ENCODE results near the gene GNB4.

The GNB4 gene

DNA sequence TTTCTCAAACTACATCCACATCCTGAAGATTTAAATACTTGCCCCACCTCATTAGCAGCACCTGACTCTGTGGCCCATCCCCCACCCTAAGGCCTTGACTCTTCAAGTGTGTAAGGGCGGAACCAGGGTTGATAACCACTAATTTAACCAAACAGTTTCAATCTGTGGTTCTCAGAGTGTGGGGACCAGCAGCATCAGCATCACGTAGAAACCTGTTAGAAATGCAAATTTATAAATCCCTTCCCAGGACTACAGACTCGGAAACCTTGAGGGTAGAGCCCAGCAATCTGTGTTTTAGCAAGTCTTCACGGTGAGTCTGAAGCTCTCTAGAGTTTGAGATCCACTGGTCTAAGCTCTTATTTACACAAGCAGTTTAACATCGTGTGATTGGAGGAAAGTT is 12.4 kb downstream of the GNB4 start:
- no peak for DNase-seq (ENCODE audit: low read depth in 1 of 2, low spot score in 1 of 2)

DNA sequence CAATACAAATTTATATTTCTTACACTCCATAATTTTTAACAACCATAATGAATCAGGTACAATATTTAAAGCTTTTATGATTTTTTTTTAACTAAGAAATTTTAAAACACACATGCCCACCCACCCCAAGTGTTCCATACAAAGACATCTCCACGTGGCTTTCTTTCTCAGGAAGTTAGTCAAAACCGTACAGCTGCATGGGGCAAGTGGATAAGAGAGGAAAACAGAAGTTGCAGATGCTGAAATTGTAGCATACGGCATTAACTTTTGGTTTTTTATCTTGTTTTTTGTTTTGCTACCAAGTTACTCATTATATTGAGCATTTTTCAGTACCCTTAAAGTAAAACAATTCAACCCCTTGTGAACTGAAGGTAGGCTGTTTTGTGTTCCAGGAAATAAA is 14.8 kb downstream of the GNB4 start:
- no peak for DNase-seq (ENCODE audit: low read depth in 1 of 2, low spot score in 1 of 2)

- DNase-seq (ENCODE audit: low read depth in 1 of 2, low spot score in 1 of 2), result no peak
Observed at GRCh38 chr3:179432451-179432850, 18.8 kb downstream of the GNB4 start.

DNA sequence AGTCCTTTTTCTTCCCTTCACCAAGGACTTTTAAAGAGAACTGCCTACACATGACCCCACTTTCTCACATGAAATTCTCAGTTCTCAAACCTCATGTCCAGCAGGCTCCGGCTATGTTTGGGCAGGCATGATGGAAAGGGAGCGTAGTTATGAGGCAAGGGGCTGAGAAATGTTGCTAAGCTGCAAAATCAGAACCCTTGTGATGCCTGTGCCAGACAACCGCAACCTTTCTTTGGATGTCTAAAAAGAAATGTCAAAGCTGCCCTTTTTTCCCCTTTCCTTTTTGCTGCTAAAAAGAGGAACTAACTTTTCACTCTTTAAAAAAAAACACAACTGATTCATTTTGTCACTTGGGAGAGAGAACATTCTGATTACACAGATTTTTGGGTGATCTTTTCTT is 19.2 kb downstream of the GNB4 start:
- no peak for DNase-seq (ENCODE audit: low read depth in 1 of 2, low spot score in 1 of 2)

DNA sequence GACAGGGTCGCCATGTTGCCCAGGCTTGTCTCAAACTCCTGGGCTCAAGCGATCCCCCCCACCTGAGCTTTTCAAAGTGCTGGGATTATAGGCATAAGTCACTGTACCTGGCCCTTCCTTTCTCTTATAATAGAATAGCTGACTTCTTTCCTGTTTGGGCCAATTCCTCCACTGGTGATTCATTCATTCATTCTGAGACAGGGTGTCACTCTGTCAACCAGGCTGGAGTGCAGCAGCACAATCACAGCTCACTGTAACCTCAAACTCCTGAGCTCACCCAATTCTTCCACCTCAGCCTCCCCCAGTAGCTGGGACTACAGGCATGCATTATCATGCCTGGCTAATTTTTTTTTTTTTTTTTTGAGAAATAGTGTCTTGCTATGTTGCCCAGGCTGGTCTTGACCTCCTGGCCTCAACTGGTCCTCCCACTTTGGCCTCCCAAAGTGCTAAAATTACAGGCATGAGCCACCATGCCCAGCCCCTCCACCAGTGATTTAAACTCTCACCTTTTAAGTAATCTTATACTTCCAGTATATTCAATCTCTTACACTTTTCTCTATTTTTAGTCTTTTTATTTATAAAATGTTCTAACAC is 20.9 kb downstream of the GNB4 start:
- DNase-seq (ENCODE audit: low read depth in 1 of 2, low spot score in 1 of 2), result no peak

DNA sequence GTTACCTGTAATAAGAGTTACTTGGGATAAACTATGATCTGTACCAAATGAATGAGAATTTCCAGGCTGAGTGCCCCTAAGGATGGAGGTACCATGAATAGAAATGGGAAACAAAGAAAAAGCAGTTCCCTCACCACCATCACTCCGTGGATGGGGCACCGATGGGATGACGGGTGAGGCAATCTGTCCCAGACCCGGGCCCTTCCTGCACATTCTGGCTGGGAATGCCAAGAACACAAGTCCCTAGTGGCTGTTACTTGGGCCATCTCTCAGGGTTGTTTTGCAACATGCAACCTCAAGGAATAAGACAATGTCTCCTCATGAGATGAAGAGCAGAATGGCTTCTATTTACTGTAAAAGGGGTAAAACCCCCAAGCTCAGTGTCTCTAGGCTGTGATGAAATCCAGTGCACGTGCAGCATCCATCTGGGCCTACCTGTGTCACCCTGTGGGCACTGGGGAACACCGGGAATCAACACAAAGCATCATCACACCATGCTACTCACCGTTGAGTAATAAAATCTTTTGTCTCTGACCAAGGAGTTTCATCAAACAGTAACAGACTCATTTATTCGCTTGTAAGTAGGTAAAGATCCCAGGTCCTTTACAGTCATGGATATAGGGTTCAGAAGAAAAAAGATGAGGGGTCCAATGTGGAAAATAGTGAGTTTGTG is 22.3 kb downstream of the GNB4 start:
- DNase-seq (ENCODE audit: low read depth in 1 of 2, low spot score in 1 of 2), result no peak

DNA sequence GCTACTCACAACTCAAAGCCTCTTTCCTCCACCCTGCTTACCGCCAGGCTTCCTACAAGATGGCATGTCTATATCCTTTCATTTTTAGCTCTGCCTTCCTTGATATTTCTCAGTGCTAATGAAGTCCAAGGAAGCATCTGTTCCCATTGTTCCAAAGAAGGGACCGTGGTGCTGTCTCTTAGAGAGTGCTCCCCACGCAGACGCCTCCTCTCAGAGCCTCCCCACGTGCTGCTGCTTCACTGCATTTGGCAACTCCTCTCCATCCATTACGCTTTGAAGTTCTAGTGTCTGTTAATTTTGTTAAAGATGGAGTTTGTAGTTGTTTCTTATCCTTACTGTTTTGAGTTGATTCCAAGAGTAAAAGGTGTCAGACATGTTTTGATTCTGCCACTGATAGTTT is 26.2 kb downstream of the GNB4 start:
- DNase-seq (ENCODE audit: low read depth in 1 of 2, low spot score in 1 of 2), result no peak

- DNase-seq (ENCODE audit: low read depth in 1 of 2, low spot score in 1 of 2), result no peak
Observed at GRCh38 chr3:179421500-179421899, 29.8 kb downstream of the GNB4 start.

DNA sequence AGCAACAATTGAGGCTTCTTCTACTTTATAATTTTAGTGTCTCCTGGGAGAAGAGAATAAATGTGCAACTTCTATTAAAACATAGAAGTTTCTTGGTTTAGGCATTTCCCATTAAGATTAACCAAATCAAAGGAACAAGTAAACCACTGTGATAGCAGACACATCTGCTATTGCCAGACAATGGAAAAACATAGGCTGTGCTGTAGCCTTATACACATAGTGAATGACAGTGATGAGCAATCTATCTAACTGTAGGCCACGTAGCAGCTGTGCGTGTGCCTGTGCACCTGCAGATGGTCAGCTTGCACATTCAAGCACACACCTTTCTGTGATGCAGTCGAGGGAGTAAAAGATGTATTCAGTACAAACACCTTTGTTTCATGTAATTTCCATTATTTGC is 32.7 kb downstream of the GNB4 start:
- no peak for DNase-seq (ENCODE audit: low read depth in 1 of 2, low spot score in 1 of 2)

DNA sequence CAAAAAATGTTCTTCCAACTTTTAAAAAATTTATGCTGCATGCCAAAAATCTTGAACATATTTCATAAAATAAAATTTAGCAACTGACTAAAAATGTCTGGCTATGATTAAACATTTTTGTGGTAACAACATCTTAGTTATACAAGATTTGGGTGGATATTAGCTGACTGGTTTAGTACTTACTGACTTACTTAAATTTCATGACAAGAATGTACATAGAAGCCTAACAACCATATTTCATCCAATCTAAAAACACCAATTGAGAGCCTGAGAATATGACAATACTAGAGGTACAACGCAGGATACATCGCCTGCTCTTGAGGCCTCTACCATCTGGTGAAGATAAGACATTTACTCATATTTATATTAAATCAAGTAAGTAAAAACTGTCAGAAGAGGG is 34.6 kb downstream of the GNB4 start:
- no peak for DNase-seq (ENCODE audit: low read depth in 1 of 2, low spot score in 1 of 2)

- DNase-seq (ENCODE audit: low read depth in 1 of 2, low spot score in 1 of 2), result no peak
Observed at GRCh38 chr3:179415377-179415776, 35.9 kb downstream of the GNB4 start.

- no peak for DNase-seq (ENCODE audit: low read depth in 1 of 2, low spot score in 1 of 2)
Observed at GRCh38 chr3:179414804-179415203, 36.5 kb downstream of the GNB4 start.

- no peak for DNase-seq (ENCODE audit: low read depth in 1 of 2, low spot score in 1 of 2)
Observed at GRCh38 chr3:179410999-179411398, 40.3 kb downstream of the GNB4 start.

DNA sequence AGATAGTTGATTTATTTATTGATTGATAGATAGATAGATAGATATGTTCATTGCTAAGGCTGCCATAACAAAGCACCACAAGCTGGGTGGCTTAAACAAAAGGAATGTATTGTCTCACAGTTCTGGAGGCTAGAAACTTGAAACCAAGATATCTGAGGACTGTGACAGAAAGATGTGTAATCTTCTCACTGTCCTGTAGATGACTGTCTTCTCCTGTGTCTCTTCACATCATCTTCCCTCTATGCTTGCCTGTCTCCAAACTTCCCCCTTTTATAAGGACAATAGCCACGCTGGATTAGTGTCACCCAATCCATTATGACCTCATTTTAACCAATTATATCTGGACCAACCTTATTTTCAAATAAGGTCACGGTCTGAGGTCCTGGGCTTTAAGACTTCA is 40.9 kb downstream of the GNB4 start:
- no peak for DNase-seq (ENCODE audit: low read depth in 1 of 2, low spot score in 1 of 2)

GRCh38 chr3:179404307-179404706 is 47.0 kb downstream of the GNB4 start:
- DNase-seq (ENCODE audit: low read depth in 1 of 2, low spot score in 1 of 2), result no peak

DNA sequence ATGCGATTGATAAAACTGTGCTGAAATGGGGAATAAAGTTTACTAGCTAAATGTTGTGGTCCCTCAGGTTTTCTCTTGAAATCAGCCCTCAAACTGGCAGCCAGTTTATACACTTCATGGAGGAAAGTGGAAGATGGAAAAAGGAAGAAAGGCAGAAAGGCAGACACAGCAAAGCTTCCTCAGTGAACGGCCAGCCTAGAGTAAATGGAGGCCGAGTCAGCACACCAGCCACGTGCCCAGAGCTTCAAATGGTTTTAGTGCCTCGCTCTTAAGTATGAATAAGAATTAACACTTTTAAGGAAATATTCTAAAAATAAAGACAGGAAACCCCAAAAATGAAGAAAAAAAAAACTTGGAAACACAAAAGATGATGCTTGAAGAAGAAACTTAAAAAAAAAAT is 48.3 kb downstream of the GNB4 start:
- DNase-seq (ENCODE audit: low read depth in 1 of 2, low spot score in 1 of 2), result no peak

DNA sequence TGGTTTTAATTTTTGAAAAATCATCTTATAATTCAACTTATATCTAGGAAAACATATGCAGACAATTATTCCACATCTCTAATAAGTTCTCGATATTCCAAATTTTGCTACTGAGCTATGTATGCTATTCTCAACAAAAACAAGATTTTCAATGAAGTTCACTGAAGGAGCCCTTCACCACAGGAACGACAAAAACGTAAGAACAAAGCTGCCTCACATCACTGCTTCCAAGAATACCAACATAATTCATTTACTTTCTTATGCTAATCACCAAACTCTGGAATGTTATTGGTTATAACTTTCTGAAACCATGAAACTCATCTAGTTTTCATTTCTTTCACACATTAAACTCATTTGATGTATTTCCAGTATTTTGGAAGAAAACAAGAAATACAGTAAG is 49.7 kb downstream of the GNB4 start:
- no peak for DNase-seq (ENCODE audit: low read depth in 1 of 2, low spot score in 1 of 2)

DNA sequence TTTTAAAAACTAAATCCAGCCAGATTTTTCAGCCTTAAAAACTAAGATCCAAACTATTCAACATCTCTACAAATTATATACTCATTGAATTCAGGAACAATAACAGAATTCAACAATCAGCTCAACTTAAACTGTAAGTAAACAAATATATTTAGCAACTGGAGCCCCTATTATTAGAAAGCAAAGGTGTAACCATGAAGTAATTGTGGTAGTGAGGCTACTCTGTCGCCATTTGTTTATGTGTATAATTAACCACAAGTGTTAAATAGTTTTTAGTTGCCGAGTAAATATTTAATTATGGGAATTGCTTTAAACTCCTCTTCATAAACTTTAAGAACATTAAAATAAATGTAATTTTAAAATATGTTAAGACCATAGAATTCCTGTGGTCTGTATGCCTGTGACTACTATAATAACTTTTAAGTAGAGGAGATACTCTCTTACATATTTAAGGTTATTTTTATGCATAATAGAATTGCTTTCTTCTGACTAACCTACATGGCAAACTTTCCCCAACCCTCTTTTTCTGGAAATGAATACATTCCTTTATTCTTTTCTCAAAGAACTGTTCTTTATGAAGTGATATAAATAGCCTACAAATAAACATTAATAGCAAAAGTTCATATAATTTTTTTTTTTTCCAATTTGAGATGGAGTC is 52.6 kb downstream of the GNB4 start:
- DNase-seq (ENCODE audit: low read depth in 1 of 2, low spot score in 1 of 2), result no peak

DNA sequence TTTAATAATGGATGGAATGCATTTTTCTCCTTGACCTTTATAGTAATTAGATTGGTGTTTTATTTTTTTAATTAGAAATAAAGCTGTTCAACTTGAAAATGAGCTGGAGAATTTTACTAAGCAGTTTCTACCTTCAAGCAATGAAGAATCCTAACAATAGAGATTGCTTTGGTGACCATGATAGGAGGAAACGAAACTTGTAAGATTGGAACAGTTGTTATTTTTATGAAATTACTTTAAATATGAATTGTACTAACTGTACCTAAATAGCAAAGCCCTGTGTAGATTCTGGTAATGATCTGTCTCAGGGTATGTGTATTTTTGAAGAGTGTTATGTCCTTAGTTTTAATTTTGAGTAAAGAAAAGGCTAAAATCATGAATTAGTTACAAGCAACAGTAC is 59.4 kb downstream of the GNB4 start:
- no peak for DNase-seq (ENCODE audit: low read depth in 1 of 2, low spot score in 1 of 2)

GRCh38 chr3:179376474-179376873 is 74.8 kb downstream of the GNB4 start:
- DNase-seq (ENCODE audit: low read depth in 1 of 2, low spot score in 1 of 2), result no peak

DNA sequence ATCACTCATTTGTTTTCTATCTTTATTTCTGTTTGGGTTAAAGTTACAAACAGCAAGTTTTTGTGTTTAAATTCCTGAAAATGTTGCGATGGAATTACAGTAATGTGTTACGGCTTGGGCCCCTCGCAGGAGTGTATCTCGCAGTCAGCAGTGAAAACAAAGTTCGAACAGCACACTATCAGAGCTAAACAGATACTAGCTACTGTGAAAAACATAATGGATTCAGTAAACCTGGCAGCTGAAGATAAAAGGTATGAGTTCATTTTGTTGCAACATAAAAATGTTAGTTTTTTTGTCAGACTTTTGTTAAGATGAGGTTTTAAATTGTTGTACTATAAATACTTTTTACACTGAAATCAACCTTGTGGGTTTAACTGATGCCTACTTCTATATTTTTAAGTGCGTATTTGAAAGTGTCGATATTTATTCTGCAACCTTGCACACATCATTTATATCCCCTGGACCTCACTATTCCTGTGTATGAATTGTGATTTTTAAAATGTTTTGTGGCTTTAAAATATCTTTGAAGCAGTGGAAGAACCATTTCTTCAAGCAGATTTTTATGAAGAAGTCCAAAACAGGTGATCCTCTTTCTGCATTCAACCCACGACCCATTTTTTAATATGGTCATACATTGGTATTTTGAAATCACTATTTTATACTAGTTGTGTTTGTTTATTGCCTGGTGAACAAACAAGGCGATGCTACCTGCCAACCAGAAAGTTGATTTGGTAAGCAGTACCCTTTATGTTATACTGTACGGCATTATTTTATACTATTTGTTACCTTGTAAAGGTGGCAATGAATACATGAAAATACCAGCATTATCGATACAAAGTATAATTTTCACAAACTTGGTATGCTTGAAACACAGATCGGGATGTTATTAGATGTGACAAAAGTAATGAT is 75.9 kb downstream of the GNB4 start:
- no peak for DNase-seq (ENCODE audit: low read depth in 1 of 2, low spot score in 1 of 2)

- DNase-seq (ENCODE audit: low read depth in 1 of 2, low spot score in 1 of 2), result no peak
Observed at GRCh38 chr3:179373938-179374337, 77.3 kb downstream of the GNB4 start.
